Measurements from ENCODE around the gene VPS13D.
A peak's percentile ranks its signal among the peaks of the same experiment; 100 is the strongest.
"Not testable (repeated sequence)": the region's sequence is repeated elsewhere in the genome, so short reads cannot be mapped to it uniquely, and the experiment has no call there.

Gene VPS13D

GRCh38 chr1:12200208-12200607 is 29.6 kb upstream of the VPS13D start:
- FAIRE-seq (no peak), DNase-seq (ENCODE audit: low spot score) (no peak)

GRCh38 chr1:12201352-12202189 is 28.3 kb upstream of the VPS13D start:
- no peak for FAIRE-seq
- DNase-seq (ENCODE audit: low spot score): no peak

- FAIRE-seq: no peak
- no peak for DNase-seq (ENCODE audit: low spot score)
Measured at GRCh38 chr1:12202190-12202497, 27.7 kb upstream of the VPS13D start.

GRCh38 chr1:12202577-12202976 is 27.3 kb upstream of the VPS13D start:
- FAIRE-seq (no peak), DNase-seq (ENCODE audit: low spot score) (no peak)

GRCh38 chr1:12203216-12204007 is 26.4 kb upstream of the VPS13D start:
- FAIRE-seq (no peak), DNase-seq (ENCODE audit: low spot score) (no peak)

GRCh38 chr1:12204140-12204539 is 25.7 kb upstream of the VPS13D start:
- FAIRE-seq (no peak), DNase-seq (ENCODE audit: low spot score) (no peak)

- FAIRE-seq: no peak
Measured at GRCh38 chr1:12204754-12205658, 24.8 kb upstream of the VPS13D start.

GRCh38 chr1:12206238-12206637 is 23.6 kb upstream of the VPS13D start:
- FAIRE-seq: no peak

More at GRCh38 chr1:12204754-12205658, 24.8 kb upstream of the VPS13D start:
- no peak for DNase-seq (ENCODE audit: low spot score)

GRCh38 chr1:12206792-12207424 is 22.9 kb upstream of the VPS13D start:
- FAIRE-seq (no peak), DNase-seq (ENCODE audit: low spot score) (no peak)

More at GRCh38 chr1:12206238-12206637, 23.6 kb upstream of the VPS13D start:
- no peak for DNase-seq (ENCODE audit: low spot score)

GRCh38 chr1:12208271-12208670 is 21.6 kb upstream of the VPS13D start:
- DNase-seq (ENCODE audit: low spot score): no peak
- FAIRE-seq: no peak

- peak; percentile 40 for DNase-seq (ENCODE audit: low spot score)
- FAIRE-seq: no peak
Measured at GRCh38 chr1:12208764-12209494, 20.9 kb upstream of the VPS13D start.

GRCh38 chr1:12209495-12209832 is 20.4 kb upstream of the VPS13D start:
- FAIRE-seq: no peak
- no peak for DNase-seq (ENCODE audit: low spot score)

GRCh38 chr1:12215118-12215961 is 14.5 kb upstream of the VPS13D start:
- DNase-seq (ENCODE audit: low spot score): no peak
- no peak for FAIRE-seq

- DNase-seq (ENCODE audit: low spot score) (no peak), FAIRE-seq (no peak)
Measured at GRCh38 chr1:12219800-12220199, 10.0 kb upstream of the VPS13D start.

GRCh38 chr1:12220890-12221289 is 8.9 kb upstream of the VPS13D start:
- FAIRE-seq: no peak
- no peak for DNase-seq (ENCODE audit: low spot score)

- FAIRE-seq; DNase-seq (ENCODE audit: low spot score): not testable (repeated sequence)
Measured at GRCh38 chr1:12222700-12223099, 7.1 kb upstream of the VPS13D start.

GRCh38 chr1:12224092-12224491 is 5.7 kb upstream of the VPS13D start:
- not testable (repeated sequence) for FAIRE-seq; DNase-seq (ENCODE audit: low spot score)

GRCh38 chr1:12228979-12229378 is 851 bp upstream of the VPS13D start:
- FAIRE-seq (no peak), DNase-seq (ENCODE audit: low spot score) (no peak)

- no peak for DNase-seq (ENCODE audit: low spot score)
- FAIRE-seq: no peak
Measured at GRCh38 chr1:12229386-12229834, 420 bp upstream of the VPS13D start.

All from RCC 7860 (cell line).